ENCODE results near the gene TRMT10B.
"Not testable (repeated sequence)": the region's sequence is repeated elsewhere in the genome, so short reads cannot be mapped to it uniquely, and the experiment has no call there.

DNA sequence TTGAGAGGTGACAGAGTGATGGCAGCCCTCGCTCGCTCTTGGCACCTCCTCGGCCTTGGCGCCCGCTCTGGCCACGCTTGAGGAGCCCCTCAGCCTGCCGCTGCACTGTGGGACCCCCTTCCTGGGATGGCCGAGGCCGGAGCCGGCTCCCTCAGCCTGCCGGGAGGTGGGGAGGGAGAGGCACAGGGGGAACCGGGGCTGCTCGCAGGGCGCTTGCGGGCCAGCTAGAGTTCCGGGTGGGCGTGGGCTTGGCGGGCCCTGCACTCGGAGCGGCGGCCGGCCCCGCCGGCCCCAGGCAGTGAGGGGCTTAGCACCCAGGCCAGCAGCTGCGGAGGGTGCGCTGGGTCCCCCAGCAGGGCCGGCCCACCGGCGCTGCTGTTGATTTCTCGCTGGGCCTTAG is 1.9 kb upstream of the TRMT10B start:
- TF ChIP-seq CTCF (IDR thresholded peaks at IDR 0.05); POLR2AphosphoS5 (IDR thresholded peaks at IDR 0.05); POLR2A (IDR thresholded peaks at IDR 0.05; ENCODE audit: low read depth): not testable (repeated sequence)
